HEK293 (cell line): ENCODE measurements around the gene ANGPTL2.

Source experiments
- CTCF ChIA-PET: fragments of 350-600 bp; formaldehyde crosslinking; extraction: SDS; loops from one replicate; lab custom pipeline; 2021; ENCODE audit warnings: antibody characterized with exemption; lab: Yijun Ruan, JAX
- POLR2A ChIA-PET: fragments of 300-600 bp; formaldehyde crosslinking; extraction: SDS; loops from one replicate; lab custom pipeline; 2020; ENCODE audit warnings: antibody characterized with exemption, inconsistent platforms; lab: Yijun Ruan, JAX
- H3K27ac ChIP-seq: fragments of 200-500 bp; sonication (Bioruptor generic); 2 replicates; pipeline ENCODE4 v1.5.1; 2014; ENCODE audit warnings: low read depth, low read length, control low read depth, inconsistent platforms; ENCODE audit errors: extremely low read depth
- H3K36me3 ChIP-seq, 2 experiments: fragments of 200-500 bp in 1 of 2; sonication (Bioruptor generic) in 1 of 2; 1 replicate in 1 of 2; 2 replicates in 1 of 2; pipeline ENCODE4 v1.5.1; 2014 to 2017; ENCODE audit warnings: inconsistent platforms in 2 of 2, low read length in 2 of 2; ENCODE audit not compliant: control insufficient read depth in 2 of 2, insufficient read depth in 1 of 2
- H3K4me1 ChIP-seq: fragments of 200-500 bp; sonication (Bioruptor generic); 2 replicates; pipeline ENCODE4 v1.5.1; 2014; ENCODE audit warnings: mild to moderate bottlenecking, low read length, inconsistent platforms; ENCODE audit not compliant: control insufficient read depth, insufficient read depth
- H3K4me3 ChIP-seq: 2 replicates; pipeline ENCODE4 v1.5.1; 2011; ENCODE audit warnings: low read depth, mild to moderate bottlenecking, control low read depth, low read length, moderate library complexity
- H3K9me3 ChIP-seq: fragments of 200-500 bp; sonication (Bioruptor generic); 2 replicates; pipeline ENCODE4 v1.5.1; 2014; ENCODE audit warnings: low read depth, low read length, inconsistent platforms; ENCODE audit not compliant: control insufficient read depth, insufficient read depth
- HOXD13 ChIP-seq: sonication (generic); formaldehyde crosslinking; IDR thresholded peaks from 2 replicates; pipeline ENCODE4 v1.8.0; 2022; ENCODE audit warnings: missing genetic modification reagents, borderline replicate concordance
- KLF8 ChIP-seq: fragments of 450-650 bp; formaldehyde crosslinking; IDR thresholded peaks from 2 replicates; pipeline ENCODE4 v1.5.1; 2016; ENCODE audit warnings: missing biosample characterization, missing genetic modification characterization
- OVOL3 ChIP-seq: fragments of 450-650 bp; formaldehyde crosslinking; IDR thresholded peaks from 2 replicates; pipeline ENCODE4 v1.5.1; 2016; ENCODE audit warnings: missing biosample characterization, missing genetic modification characterization
- WT1 ChIP-seq: fragments of 450-650 bp; formaldehyde crosslinking; IDR thresholded peaks from 2 replicates; pipeline ENCODE4 v1.5.1; 2016; ENCODE audit warnings: missing biosample characterization, missing genetic modification characterization
- YY1 ChIP-seq: fragments of 450-650 bp; formaldehyde crosslinking; IDR thresholded peaks from 2 replicates; pipeline ENCODE4 v1.5.1; 2018; ENCODE audit warnings: missing biosample characterization, missing genetic modification characterization
- ZBTB10 ChIP-seq: fragments of 450-650 bp; formaldehyde crosslinking; IDR thresholded peaks from 2 replicates; pipeline ENCODE4 v1.5.1; 2016; ENCODE audit warnings: missing biosample characterization, missing genetic modification characterization
- ZBTB49 ChIP-seq: fragments of 450-650 bp; formaldehyde crosslinking; IDR thresholded peaks from 2 replicates; pipeline ENCODE4 v1.5.1; 2016; ENCODE audit warnings: missing biosample characterization, missing genetic modification characterization, low read depth
- ZNF184 ChIP-seq: fragments of 450-650 bp; IDR thresholded peaks from 2 replicates; pipeline ENCODE4 v1.5.1; 2018; ENCODE audit warnings: missing biosample characterization, mild to moderate bottlenecking, missing genetic modification characterization
- ZNF2 ChIP-seq: fragments of 450-650 bp; formaldehyde crosslinking; IDR thresholded peaks from 2 replicates; pipeline ENCODE4 v1.5.1; 2016; ENCODE audit warnings: missing biosample characterization, missing genetic modification characterization
- ZNF214 ChIP-seq: fragments of 450-650 bp; formaldehyde crosslinking; IDR thresholded peaks from 2 replicates; pipeline ENCODE4 v1.5.1; 2017; ENCODE audit warnings: missing biosample characterization, mild to moderate bottlenecking, missing genetic modification characterization, borderline replicate concordance
- ZNF239 ChIP-seq: fragments of 450-650 bp; formaldehyde crosslinking; IDR thresholded peaks from 2 replicates; pipeline ENCODE4 v1.5.1; 2016; ENCODE audit warnings: missing biosample characterization, missing genetic modification characterization
- ZNF292 ChIP-seq: fragments of 450-650 bp; formaldehyde crosslinking; IDR thresholded peaks from 2 replicates; pipeline ENCODE4 v1.5.1; 2016; ENCODE audit warnings: low read depth, missing biosample characterization, missing genetic modification characterization, borderline replicate concordance
- ZNF366 ChIP-seq: fragments of 450-650 bp; formaldehyde crosslinking; conservative IDR thresholded peaks from 2 replicates; pipeline ENCODE4 v1.5.1; 2016; ENCODE audit warnings: missing biosample characterization, missing genetic modification characterization
- ZNF433 ChIP-seq: fragments of 450-650 bp; formaldehyde crosslinking; IDR thresholded peaks from 2 replicates; pipeline ENCODE4 v1.5.1; 2016; ENCODE audit warnings: missing biosample characterization, missing genetic modification characterization, low read depth
- ZNF488 ChIP-seq: fragments of 450-650 bp; formaldehyde crosslinking; IDR thresholded peaks from 2 replicates; pipeline ENCODE4 v1.5.1; 2016; ENCODE audit warnings: missing biosample characterization, missing genetic modification characterization
- ZNF571 ChIP-seq: fragments of 450-650 bp; formaldehyde crosslinking; IDR thresholded peaks from 2 replicates; pipeline ENCODE4 v1.5.0; 2017; ENCODE audit warnings: missing biosample characterization, missing genetic modification characterization
- ZNF623 ChIP-seq: fragments of 450-650 bp; formaldehyde crosslinking; IDR thresholded peaks from 2 replicates; pipeline ENCODE4 v1.5.1; 2016; ENCODE audit warnings: missing biosample characterization, missing genetic modification characterization
- ZNF658 ChIP-seq: fragments of 450-650 bp; formaldehyde crosslinking; IDR thresholded peaks from 2 replicates; pipeline ENCODE4; 2016; ENCODE audit warnings: missing biosample characterization, missing genetic modification characterization
- ZNF76 ChIP-seq: fragments of 450-650 bp; formaldehyde crosslinking; IDR thresholded peaks from 2 replicates; pipeline ENCODE4; 2016; ENCODE audit warnings: low read depth, missing biosample characterization, missing genetic modification characterization, borderline replicate concordance

Gene ANGPTL2

GRCh38 chr9:127085186-127085585 is 37.2 kb downstream of the ANGPTL2 start:
- POLR2A ChIA-PET: no interaction called here
- Histone ChIP-seq H3K9me3 (no peaks in the 10 kb centered on the region), H3K4me3 (no peak overlapping the region), H3K4me1 (no peaks in the 10 kb centered on the region), H3K36me3 (no peaks in the 10 kb centered on the region), H3K27ac (no peak overlapping the region)
- CTCF ChIA-PET: interaction anchor here (0.8 to 1.5 kb wide), 2 partner anchors 10 to 15 kb away, joined by 4 read pairs; no protein-coding TSS in a partner anchor
- TF ChIP-seq WT1 (tag by site-specific recombination) (no peak), ZNF658 (tag by site-specific recombination) (no peak), YY1 (tag by site-specific recombination) (no peak), ZBTB10 (tag by site-specific recombination) (no peak), ZNF488 (tag by site-specific recombination) (no peak), ZNF623 (no peak), ZBTB49 (no peak), ZNF571 (tag by site-specific recombination) (no peak)

- CTCF ChIA-PET: interaction anchor here (0.6 to 1.5 kb wide), 3 partner anchors 9 to 109 kb away, joined by 3 to 6 read pairs (median 4); no protein-coding TSS in a partner anchor
- Histone ChIP-seq H3K4me1 (no peaks in the 10 kb centered on the region), H3K4me3 (no peak overlapping the region), H3K27ac (no peak overlapping the region), H3K9me3 (no peaks in the 10 kb centered on the region), H3K36me3 (no peaks in the 10 kb centered on the region)
- POLR2A ChIA-PET: no interaction called here
- TF ChIP-seq ZNF2 (tag by site-specific recombination): no peak
- TF ChIP-seq ZNF292: no peak
- no peak for TF ChIP-seq HOXD13
- no peak for TF ChIP-seq ZNF366 (tag by site-specific recombination)
- no peak for TF ChIP-seq ZNF184 (tag by site-specific recombination)
- no peak for TF ChIP-seq ZNF214 (tag by site-specific recombination)
- TF ChIP-seq ZNF433 (tag by site-specific recombination): no peak
- TF ChIP-seq KLF8: no peak
- TF ChIP-seq ZNF239: no peak
- TF ChIP-seq OVOL3 (tag by site-specific recombination): no peak
- no peak for TF ChIP-seq ZNF76 (tag by site-specific recombination)
These were observed 38.1 kb downstream of the ANGPTL2 start for GRCh38 chr9:127084076-127085039.
